K562 (cell line): Measurements from ENCODE around the gene PPT1. TPM values are rescaled to one million over a fixed set of nuclear protein-coding genes. Genes with fewer than 3 reads are reported as not detected.

ENCODE experiments used
- BDP1 ChIP-seq: IDR thresholded peaks from 3 replicates; pipeline ENCODE4 v1.6.1; 2011; ENCODE audit not compliant: insufficient read length, insufficient read depth
- HMG20A ChIP-seq: fragments of 450-650 bp; formaldehyde crosslinking; conservative IDR thresholded peaks from 2 replicates; pipeline ENCODE4 v1.4.0; 2020; ENCODE audit warnings: mild to moderate bottlenecking, mixed read lengths
- HMGN3 ChIP-seq: IDR thresholded peaks from 2 replicates; pipeline ENCODE4 v1.6.1; 2011; ENCODE audit warnings: borderline replicate concordance, low read depth, mild to moderate bottlenecking, mixed read lengths, low read length; ENCODE audit not compliant: insufficient read length; ENCODE audit errors: extremely low read depth
- KLF1 ChIP-seq: fragments of 450-650 bp; IDR thresholded peaks from 2 replicates; pipeline ENCODE4 v1.6.1; 2016; ENCODE audit warnings: missing genetic modification characterization, missing compliant biosample characterization
- LARP7 ChIP-seq: fragments of 450-650 bp; IDR thresholded peaks from 2 replicates; pipeline ENCODE4 v1.6.1; 2016
- MCM3 ChIP-seq: fragments of 450-650 bp; IDR thresholded peaks from 2 replicates; pipeline ENCODE4 v1.6.1; 2016
- NCOR1 ChIP-seq: fragments of 450-650 bp; IDR thresholded peaks from 2 replicates; pipeline ENCODE4 v1.6.1; 2016; ENCODE audit warnings: mild to moderate bottlenecking, moderate library complexity
- RBM22 ChIP-seq: fragments of 200-400 bp; formaldehyde crosslinking; IDR thresholded peaks from 2 replicates; pipeline ENCODE4 v1.6.1; 2018; ENCODE audit warnings: low read length, low read depth; ENCODE audit not compliant: poor library complexity, severe bottlenecking
- SRF ChIP-seq, 2 experiments: fragments of 250-450, 450-650 bp in 1 of 2; sonication (Bioruptor Pico) in 1 of 2; sonication (generic) in 1 of 2; formaldehyde crosslinking; IDR thresholded peaks; 2 replicates each; pipeline versions ENCODE4 v1.5.0 to v1.5.1; 2020 to 2022; ENCODE audit warnings: mild to moderate bottlenecking in 1 of 2, missing genetic modification reagents in 1 of 2
- TEAD4 ChIP-seq, 2 experiments: sonication (generic) in 1 of 2; formaldehyde crosslinking in 1 of 2; IDR thresholded peaks; 2 replicates each; pipeline versions ENCODE4 v1.6.1 to v1.8.0; 2012 to 2022; ENCODE audit warnings: borderline replicate concordance in 1 of 2, inconsistent platforms in 1 of 2, low read length in 1 of 2, mild to moderate bottlenecking in 1 of 2, missing genetic modification reagents in 1 of 2
- TSC22D4 ChIP-seq: fragments of 450-650 bp; IDR thresholded peaks from 2 replicates; pipeline ENCODE4 v1.6.1; 2016; ENCODE audit warnings: missing genetic modification characterization, missing biosample characterization, control low read depth
- U2AF2 ChIP-seq: fragments of 200-400 bp; formaldehyde crosslinking; optimal IDR thresholded peaks from 2 replicates; pipeline ENCODE3; 2017; ENCODE audit warnings: low read depth, mild to moderate bottlenecking, low read length
- ZFP36 ChIP-seq: fragments of 150-350 bp; IDR thresholded peaks from 2 replicates; pipeline ENCODE4 v1.6.1; 2018; ENCODE audit warnings: low read length, low read depth; ENCODE audit not compliant: partially characterized antibody
- ZFPM2 ChIP-seq: fragments of 250-450 bp; sonication (Bioruptor Pico); IDR thresholded peaks from 2 replicates; pipeline ENCODE4 v1.5.1; 2022; ENCODE audit warnings: mild to moderate bottlenecking
- ZNF277 ChIP-seq: fragments of 250-450 bp; sonication (Bioruptor Pico); IDR thresholded peaks from 2 replicates; pipeline ENCODE4 v1.8.0; 2022; ENCODE audit warnings: inconsistent platforms, mild to moderate bottlenecking, moderate library complexity, borderline replicate concordance
- ZNF436 ChIP-seq: fragments of 250-450, 450-650 bp; sonication (Bioruptor Pico); formaldehyde crosslinking; IDR thresholded peaks from 2 replicates; pipeline ENCODE4 v1.7.0; 2020; ENCODE audit warnings: mild to moderate bottlenecking
- ZNF444 ChIP-seq: fragments of 250-450 bp; sonication (Bioruptor Pico); IDR thresholded peaks from 2 replicates; pipeline ENCODE4 v1.4.0; 2020; ENCODE audit warnings: mild to moderate bottlenecking, moderate library complexity
- ZNF592 ChIP-seq: fragments of 450-650 bp; IDR thresholded peaks from 2 replicates; pipeline ENCODE4 v1.6.1; 2017; ENCODE audit warnings: antibody characterized with exemption, mild to moderate bottlenecking
- polyA plus RNA-seq, 8 experiments: library from polyadenylated mRNA; depleted of rRNA in 4 of 8; stranded (reverse) in 5 of 8; unstranded in 3 of 8; fragments of >200 nt; fragmentation: Nextera tagmentation in 2 of 8; fragmentation: Illumina TruSeq in 1 of 8; extraction: Ambion mirVana in 2 of 8; extraction: Trizol in 1 of 8; gene quantifications; 2 replicates each; pipeline versions ENCODE4 v1.2.1 to v1.2.3, GENCODE V29; 2011 to 2014; ENCODE audit warnings: inconsistent platforms in 1 of 8, missing spikeins in 1 of 8
- total RNA-seq, 7 experiments: library from RNA; depleted of rRNA in 6 of 7; stranded (reverse); fragments of >200 nt in 6 of 7; fragmentation: Illumina TruSeq in 2 of 7; extraction: Trizol in 2 of 7; gene quantifications; 2 replicates each; pipeline versions ENCODE4 v1.2.1 to v1.2.3, GENCODE V29; 2011 to 2021; ENCODE audit warnings: low replicate concordance in 1 of 7
- TF ChIP-seq, protein P1 (sequence below): sonication (generic); formaldehyde crosslinking; IDR thresholded peaks from 2 replicates; pipeline ENCODE4 v1.8.1; 2023; ENCODE audit warnings: mild to moderate bottlenecking, missing genetic modification reagents
- TF ChIP-seq, protein P2 (sequence below): IDR thresholded peaks from 2 replicates; pipeline ENCODE4 v1.6.1; 2016; ENCODE audit warnings: missing genetic modification characterization, missing compliant biosample characterization

The PPT1 gene
- total and polyA plus RNA-seq, 9 of the 15 experiments (the other 6 are each of a cell fraction or from before 2014, with no cell fraction given): 72.2 to 285 (median 143) TPM

DNA sequence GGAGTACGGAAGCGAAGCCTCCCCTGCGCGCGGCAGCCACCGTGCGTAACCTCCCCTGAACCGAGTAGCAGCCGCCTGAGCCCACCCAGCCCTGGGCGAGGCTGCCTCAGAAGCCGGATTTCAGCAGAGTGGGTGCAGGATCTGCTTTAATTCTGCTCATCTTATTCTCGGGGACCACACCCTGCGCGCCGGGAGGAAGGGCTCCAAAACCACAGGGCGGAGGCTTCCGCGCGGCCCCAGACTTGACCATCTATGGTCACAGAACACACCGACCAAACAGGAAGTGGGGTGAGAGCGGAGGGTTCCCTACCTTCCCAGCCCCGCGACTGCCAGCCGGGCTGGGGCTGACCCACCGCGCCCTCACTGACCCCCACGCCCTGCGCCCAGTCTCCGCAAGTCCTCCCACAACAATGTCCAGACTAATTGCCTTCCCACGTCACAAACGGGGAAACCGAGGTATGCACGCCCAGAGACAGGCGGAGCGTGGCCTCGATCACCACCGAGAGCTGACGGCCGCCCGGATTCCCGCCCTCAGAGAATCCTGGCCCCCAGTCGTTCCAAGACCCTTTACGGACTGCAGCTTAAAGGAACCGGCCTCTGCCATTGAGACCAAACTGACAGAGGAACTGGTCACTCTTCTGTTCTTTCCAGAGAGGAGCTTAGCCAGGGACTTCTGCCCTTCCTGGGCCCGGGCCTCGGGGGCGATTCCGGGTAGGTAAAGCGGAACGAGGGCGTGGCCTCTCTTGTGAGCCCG is 57.1 kb downstream of the PPT1 start (continued):
- peak; percentile 63 for TF ChIP-seq ZNF592
- 0 out of 2 replicates have a peak, but pooled peaks have one; percentile 0 for TF ChIP-seq ZNF444 (CRISPR knock-in tag)
- TF ChIP-seq TEAD4 (IDR thresholded peaks at IDR 0.05; ENCODE audit: low read length): no peak; the same call in 1 of the 2 replicates
- no peak for TF ChIP-seq TEAD4 (CRISPR knock-in tag; IDR thresholded peaks at IDR 0.05; ENCODE audit: borderline replicate concordance)
- peak; percentile 50 for TF ChIP-seq NCOR1
- no peak for TF ChIP-seq MCM3
- TF ChIP-seq KLF1 (tag): peak; percentile 99
- peak; percentile 59 for TF ChIP-seq ZFP36
- peak; percentile 24; the same call in 1 of the 2 replicates for TF ChIP-seq LARP7
- no peak for TF ChIP-seq BDP1
- peak; percentile 94 for TF ChIP-seq HMGN3
- TF ChIP-seq HMG20A: no peak
- TF ChIP-seq ZNF277 (CRISPR knock-in tag): no peak
- no peak for TF ChIP-seq ZNF436 (CRISPR knock-in tag)
- no peak for TF ChIP-seq TSC22D4
- TF ChIP-seq, protein P1, sequence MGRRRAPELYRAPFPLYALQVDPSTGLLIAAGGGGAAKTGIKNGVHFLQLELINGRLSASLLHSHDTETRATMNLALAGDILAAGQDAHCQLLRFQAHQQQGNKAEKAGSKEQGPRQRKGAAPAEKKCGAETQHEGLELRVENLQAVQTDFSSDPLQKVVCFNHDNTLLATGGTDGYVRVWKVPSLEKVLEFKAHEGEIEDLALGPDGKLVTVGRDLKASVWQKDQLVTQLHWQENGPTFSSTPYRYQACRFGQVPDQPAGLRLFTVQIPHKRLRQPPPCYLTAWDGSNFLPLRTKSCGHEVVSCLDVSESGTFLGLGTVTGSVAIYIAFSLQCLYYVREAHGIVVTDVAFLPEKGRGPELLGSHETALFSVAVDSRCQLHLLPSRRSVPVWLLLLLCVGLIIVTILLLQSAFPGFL: no peak; the same call in 1 of the 2 replicates
- peak; percentile 99 to 100 for TF ChIP-seq SRF (CRISPR knock-in tag; IDR thresholded peaks at IDR 0.05)
- TF ChIP-seq, protein P2, sequence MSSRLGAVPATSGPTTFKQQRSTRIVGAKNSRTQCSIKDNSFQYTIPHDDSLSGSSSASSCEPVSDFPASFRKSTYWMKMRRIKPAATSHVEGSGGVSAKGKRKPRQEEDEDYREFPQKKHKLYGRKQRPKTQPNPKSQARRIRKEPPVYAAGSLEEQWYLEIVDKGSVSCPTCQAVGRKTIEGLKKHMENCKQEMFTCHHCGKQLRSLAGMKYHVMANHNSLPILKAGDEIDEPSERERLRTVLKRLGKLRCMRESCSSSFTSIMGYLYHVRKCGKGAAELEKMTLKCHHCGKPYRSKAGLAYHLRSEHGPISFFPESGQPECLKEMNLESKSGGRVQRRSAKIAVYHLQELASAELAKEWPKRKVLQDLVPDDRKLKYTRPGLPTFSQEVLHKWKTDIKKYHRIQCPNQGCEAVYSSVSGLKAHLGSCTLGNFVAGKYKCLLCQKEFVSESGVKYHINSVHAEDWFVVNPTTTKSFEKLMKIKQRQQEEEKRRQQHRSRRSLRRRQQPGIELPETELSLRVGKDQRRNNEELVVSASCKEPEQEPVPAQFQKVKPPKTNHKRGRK (tag): no peak
- no peak for TF ChIP-seq ZFPM2 (CRISPR knock-in tag)
- TF ChIP-seq U2AF2: no peak
- peak; percentile 84 for TF ChIP-seq RBM22
